Measurements from ENCODE around the gene SLC6A4.

Gene SLC6A4

DNA sequence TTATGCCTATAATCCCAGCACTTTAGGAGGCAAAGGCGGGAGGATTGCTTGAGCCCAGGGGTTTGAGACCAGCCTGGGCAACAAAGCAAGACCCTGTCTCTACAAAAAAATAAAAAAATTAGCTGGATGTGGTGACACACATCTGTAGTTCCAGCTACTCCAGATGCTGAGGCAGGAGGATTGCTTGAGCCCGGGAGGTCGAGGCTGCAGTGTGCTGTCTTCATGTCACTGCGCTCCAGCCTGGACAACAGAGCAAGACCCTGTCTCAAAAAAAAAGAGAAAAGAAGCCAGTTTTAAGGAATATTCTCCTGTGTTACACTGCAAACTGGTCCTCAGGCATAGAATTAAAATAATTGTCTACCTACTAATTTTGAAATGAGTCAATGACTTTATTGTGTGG lies 71.0 kb downstream of the SLC6A4 start:
- no peak overlapping the region for H3K27ac ChIP-seq
- TF ChIP-seq, protein P1, sequence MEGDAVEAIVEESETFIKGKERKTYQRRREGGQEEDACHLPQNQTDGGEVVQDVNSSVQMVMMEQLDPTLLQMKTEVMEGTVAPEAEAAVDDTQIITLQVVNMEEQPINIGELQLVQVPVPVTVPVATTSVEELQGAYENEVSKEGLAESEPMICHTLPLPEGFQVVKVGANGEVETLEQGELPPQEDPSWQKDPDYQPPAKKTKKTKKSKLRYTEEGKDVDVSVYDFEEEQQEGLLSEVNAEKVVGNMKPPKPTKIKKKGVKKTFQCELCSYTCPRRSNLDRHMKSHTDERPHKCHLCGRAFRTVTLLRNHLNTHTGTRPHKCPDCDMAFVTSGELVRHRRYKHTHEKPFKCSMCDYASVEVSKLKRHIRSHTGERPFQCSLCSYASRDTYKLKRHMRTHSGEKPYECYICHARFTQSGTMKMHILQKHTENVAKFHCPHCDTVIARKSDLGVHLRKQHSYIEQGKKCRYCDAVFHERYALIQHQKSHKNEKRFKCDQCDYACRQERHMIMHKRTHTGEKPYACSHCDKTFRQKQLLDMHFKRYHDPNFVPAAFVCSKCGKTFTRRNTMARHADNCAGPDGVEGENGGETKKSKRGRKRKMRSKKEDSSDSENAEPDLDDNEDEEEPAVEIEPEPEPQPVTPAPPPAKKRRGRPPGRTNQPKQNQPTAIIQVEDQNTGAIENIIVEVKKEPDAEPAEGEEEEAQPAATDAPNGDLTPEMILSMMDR (conservative IDR thresholded peaks at IDR 0.05) = no peak
- no peak for TF ChIP-seq ZFX (IDR thresholded peaks at IDR 0.05)

GRCh38 chr17:30161601-30162000 lies 73.9 kb downstream of the SLC6A4 start:
- H3K27ac ChIP-seq = no peak overlapping the region
- TF ChIP-seq ZFX (IDR thresholded peaks at IDR 0.05) = no peak
- TF ChIP-seq, protein P1 (conservative IDR thresholded peaks at IDR 0.05) = no peak

DNA sequence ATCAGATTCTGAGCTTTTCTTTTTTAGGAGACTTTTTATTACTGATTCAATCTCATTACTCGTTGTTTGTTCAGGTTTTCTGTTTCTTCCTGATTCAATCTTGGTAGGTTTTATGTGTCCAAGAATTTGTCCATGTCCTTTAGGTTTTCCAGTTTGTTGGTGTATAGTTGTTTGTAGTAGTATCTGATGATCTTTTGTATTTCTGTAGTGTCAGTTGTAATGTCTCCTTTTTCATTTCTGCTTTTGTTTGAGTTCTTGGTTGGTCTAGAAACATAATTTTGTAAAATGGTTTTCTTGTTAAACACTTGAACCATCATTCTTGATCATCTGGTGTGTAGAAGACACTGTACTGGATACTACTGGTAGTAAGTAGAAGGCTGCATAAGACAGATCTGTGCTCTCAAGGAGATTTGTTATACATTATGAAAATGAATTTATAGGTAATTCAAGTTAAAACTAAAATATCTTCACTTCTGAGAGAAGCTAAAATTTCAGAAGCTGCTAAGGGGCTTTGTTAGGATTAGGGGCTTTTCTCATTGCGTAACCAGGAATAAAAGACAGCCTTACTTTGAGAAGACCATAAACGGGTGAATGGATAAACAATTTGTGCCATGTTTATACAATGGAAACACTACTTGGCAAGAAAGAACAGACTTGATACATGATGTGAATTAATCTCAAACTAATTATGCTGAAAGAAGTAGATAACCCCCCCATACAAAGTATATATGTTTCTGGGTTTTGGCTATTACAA lies 74.9 kb downstream of the SLC6A4 start:
- TF ChIP-seq ZFX (IDR thresholded peaks at IDR 0.05) = no peak
- TF ChIP-seq, protein P1 (conservative IDR thresholded peaks at IDR 0.05) = no peak
- H3K27ac ChIP-seq = no peak overlapping the region

DNA sequence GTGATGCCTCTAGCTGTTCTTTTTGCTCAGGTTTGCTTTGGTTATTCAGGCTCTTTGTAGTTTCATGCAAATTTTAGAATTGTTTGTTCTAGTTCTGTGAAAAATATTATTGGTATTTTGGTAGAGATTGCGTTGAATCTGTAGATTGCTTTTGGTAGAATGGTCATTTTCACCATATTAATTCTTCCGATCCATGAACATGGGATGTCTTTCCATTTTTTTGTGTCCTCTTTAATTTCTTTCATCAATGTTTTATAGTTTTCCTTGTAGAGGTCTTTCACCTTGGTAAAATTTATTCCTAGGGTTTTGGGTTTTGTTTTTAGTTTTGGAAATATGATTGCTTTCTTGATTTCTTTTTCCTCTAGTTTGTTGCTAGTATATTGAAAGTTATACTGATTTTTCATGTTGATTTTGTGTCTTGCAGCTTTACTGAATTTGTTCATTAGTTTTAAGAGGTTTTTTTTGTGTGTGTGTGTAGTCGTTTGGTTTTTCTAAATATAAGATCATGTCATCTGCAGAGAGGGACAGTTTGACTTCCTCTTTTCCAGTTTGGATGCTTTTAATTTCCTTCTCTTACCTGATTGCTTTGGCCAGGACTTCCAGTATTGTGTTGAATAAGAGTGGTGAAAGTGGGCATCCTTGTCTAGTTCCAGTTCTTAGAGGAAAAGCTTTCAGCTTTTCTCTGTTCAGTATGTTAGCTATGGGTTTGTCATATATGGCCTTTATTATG lies 76.4 kb downstream of the SLC6A4 start:
- no peak overlapping the region for H3K27ac ChIP-seq
- TF ChIP-seq ZFX (IDR thresholded peaks at IDR 0.05) = no peak
- TF ChIP-seq, protein P1 (conservative IDR thresholded peaks at IDR 0.05) = no peak

DNA sequence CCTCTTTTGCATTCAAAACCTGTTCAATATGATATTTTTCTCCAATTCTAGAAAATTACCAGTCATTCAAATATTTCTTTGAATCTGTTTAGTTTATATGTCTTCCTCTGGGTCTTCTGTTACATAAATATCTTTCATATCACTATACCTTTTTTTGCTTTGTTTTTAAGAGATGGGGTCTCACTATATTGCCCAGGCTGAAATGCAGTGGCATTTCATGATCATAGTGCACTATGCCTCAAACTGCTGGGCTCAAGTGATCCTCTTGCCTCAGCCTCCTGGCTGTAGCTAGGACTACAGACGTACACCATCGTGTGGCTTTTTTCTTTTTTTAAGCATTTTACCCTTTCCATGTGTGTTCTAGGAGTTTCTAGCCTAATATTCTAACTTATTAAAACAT lies 80.1 kb downstream of the SLC6A4 start:
- TF ChIP-seq, protein P1 (conservative IDR thresholded peaks at IDR 0.05) = no peak
- no peak for TF ChIP-seq ZFX (IDR thresholded peaks at IDR 0.05)
- no peak overlapping the region for H3K27ac ChIP-seq

DNA sequence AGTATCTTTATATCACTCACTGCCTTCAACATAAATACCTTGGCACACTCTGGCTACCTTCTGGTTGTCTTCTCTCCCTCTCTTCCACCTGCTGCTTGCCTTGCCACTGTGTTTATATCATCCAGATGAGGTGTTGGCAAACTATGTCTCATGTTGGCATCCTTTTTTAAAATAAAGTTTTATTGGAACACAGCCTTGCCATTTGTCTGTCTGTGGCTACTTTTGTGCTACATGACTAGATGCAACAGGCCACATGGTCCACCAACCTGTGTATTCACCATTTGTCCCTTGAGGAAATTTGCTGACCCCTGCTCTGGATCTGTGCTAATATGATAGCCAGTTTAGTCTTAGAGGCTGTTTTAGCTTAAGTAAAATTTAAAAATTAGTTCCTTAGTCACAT lies 82.0 kb downstream of the SLC6A4 start:
- H3K27ac ChIP-seq = no peak overlapping the region
- TF ChIP-seq, protein P1 (conservative IDR thresholded peaks at IDR 0.05) = no peak
- no peak for TF ChIP-seq ZFX (IDR thresholded peaks at IDR 0.05)

DNA sequence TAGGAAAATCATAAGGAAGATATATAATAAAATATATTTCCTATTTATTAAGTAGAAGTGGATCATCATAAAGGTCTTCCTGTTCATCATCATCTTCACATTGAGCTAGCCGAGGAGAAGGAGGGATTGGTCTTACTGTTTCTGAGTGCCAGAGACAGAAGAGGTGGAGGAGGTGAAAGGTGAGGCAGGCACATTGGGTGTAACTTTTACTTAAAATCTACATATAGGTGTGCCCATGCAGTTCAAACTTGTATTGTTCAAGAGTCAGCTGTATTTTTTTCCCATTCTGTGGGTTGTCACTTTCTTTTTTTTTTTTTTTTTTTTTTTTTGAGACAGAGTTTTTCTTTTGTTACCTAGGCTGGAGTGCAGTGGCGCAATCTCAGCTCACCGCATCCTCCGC lies 84.0 kb downstream of the SLC6A4 start:
- H3K27ac ChIP-seq = no peak overlapping the region
- TF ChIP-seq ZFX (IDR thresholded peaks at IDR 0.05) = no peak
- TF ChIP-seq, protein P1 (conservative IDR thresholded peaks at IDR 0.05) = no peak

All from C4-2B (cell line).